Stimulated activated CD4-positive, alpha-beta T cell treated with anti-CD3 and anti-CD28 coated beads, Interleukin-4, amount 100 ng/mL, for 48 hours (primary cell): Measurements from ENCODE around the gene BMAL1.

Experiments
- DNase-seq, 2 donors: peaks; one replicate each; pipeline ENCODE4 v3.0.0-alpha.2; 2020; ENCODE audit warnings: low read depth in 2 of 2

The BMAL1 gene

GRCh38 chr11:13317293-13318080 is 39.9 kb downstream of the BMAL1 start:
- no peak for DNase-seq

- no peak for DNase-seq
These were observed 41.1 kb downstream of the BMAL1 start for GRCh38 chr11:13318498-13319295.

GRCh38 chr11:13320688-13321087 is 43.1 kb downstream of the BMAL1 start:
- DNase-seq = no peak

GRCh38 chr11:13321431-13321830 is 43.8 kb downstream of the BMAL1 start:
- no peak for DNase-seq

- DNase-seq = no peak
These were observed 46.6 kb downstream of the BMAL1 start for GRCh38 chr11:13324141-13324540.

GRCh38 chr11:13324709-13325108 is 47.1 kb downstream of the BMAL1 start:
- DNase-seq = no peak

GRCh38 chr11:13327421-13327820 is 49.8 kb downstream of the BMAL1 start:
- no peak for DNase-seq

GRCh38 chr11:13328286-13328685 is 50.7 kb downstream of the BMAL1 start:
- DNase-seq = no peak

GRCh38 chr11:13329670-13330356 is 52.2 kb downstream of the BMAL1 start:
- DNase-seq = no peak

GRCh38 chr11:13332124-13332523 is 54.5 kb downstream of the BMAL1 start:
- DNase-seq = no peak

- no peak for DNase-seq
These were observed 55.9 kb downstream of the BMAL1 start for GRCh38 chr11:13333456-13333957.

GRCh38 chr11:13334034-13334786 is 56.6 kb downstream of the BMAL1 start:
- no peak for DNase-seq

GRCh38 chr11:13335319-13335718 is 57.7 kb downstream of the BMAL1 start:
- DNase-seq = peak; percentile 53 to 57

- no peak for DNase-seq
These were observed 58.8 kb downstream of the BMAL1 start for GRCh38 chr11:13336246-13336878.

- DNase-seq = no peak
These were observed 60.4 kb downstream of the BMAL1 start for GRCh38 chr11:13338019-13338426.

- no peak for DNase-seq
These were observed 61.0 kb downstream of the BMAL1 start for GRCh38 chr11:13338427-13339069.

GRCh38 chr11:13339195-13340153 is 61.9 kb downstream of the BMAL1 start:
- DNase-seq = no peak

GRCh38 chr11:13341026-13341425 is 63.4 kb downstream of the BMAL1 start:
- DNase-seq = no peak

GRCh38 chr11:13343067-13343466 is 65.5 kb downstream of the BMAL1 start:
- DNase-seq = no peak
